Measurements from ENCODE around the gene CEP295NL. TPM values are rescaled to one million over a fixed set of nuclear protein-coding genes. Genes with fewer than 3 reads are reported as not detected.
"Not testable (repeated sequence)": the region's sequence is repeated elsewhere in the genome, so short reads cannot be mapped to it uniquely, and the experiment has no call there.

Gene CEP295NL
- total RNA-seq, 2 experiments from 2014 or later = not detected

DNA sequence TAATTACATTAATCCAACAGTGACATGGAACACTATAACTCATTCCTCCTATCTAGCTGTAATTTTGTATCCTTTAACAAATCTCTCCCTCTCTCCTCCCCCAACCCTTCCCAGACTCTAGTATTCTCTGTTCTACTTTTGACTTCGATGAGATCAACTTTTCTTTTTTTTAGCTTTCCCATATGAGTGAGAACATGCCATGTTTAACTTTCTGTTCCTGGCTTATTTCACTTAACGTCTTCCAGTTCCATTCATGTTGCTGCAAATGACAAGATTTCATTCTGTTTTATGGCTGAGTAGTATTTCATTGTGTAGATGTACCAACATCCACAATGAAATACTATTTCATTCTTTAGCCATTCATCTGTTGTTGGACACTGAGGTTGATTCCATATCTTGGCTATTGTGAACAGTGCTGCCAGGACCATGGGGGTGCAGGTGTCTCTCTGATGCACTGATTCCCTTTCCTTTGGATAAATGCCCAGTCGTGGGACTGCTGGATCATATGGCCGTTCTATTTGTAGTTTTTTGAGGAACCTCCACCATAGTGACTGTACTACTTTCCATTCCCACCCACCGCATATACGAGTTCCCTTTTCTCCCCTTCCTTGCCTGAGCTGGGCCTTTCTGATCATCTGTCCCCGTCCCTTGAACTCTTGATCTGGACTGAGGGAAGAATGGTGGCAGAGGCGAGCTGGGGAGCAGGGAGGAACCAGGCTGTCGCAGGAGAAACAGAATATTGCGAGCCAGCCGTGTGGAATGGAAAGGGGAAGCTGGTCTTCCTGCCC lies 7.7 kb upstream of the CEP295NL start:
- no peaks in the 10 kb centered on the region for H3K36me3 Mint-ChIP-seq (ENCODE audit: low read depth)
- ChIA-PET CTCF (interaction anchor here (1.1 kb wide), 1 partner anchor 45 kb away, joined by 3 read pairs; no protein-coding TSS in a partner anchor), POLR2A (no interaction called here)
- H3K27ac Mint-ChIP-seq = no peak overlapping the region
- H3K27me3 Mint-ChIP-seq = peaks cover 7% of the 10 kb centered on the region
- no peak overlapping the region for H3K4me3 Mint-ChIP-seq
- no peaks in the 10 kb centered on the region for H3K4me1 Mint-ChIP-seq
- no peak for DNase-seq
- no peaks in the 10 kb centered on the region for H3K9me3 Mint-ChIP-seq

GRCh38 chr17:78908426-78908825 lies 5.4 kb upstream of the CEP295NL start:
- ChIA-PET POLR2A (no interaction called here), CTCF (no interaction called here)
- peaks cover 4% of the 10 kb centered on the region for H3K4me1 Mint-ChIP-seq
- DNase-seq = no peak
- H3K27ac Mint-ChIP-seq = no peak overlapping the region
- H3K36me3 Mint-ChIP-seq (ENCODE audit: low read depth) = no peaks in the 10 kb centered on the region
- peaks cover 7% of the 10 kb centered on the region for H3K27me3 Mint-ChIP-seq
- H3K4me3 Mint-ChIP-seq = no peak overlapping the region
- no peaks in the 10 kb centered on the region for H3K9me3 Mint-ChIP-seq

GRCh38 chr17:78905541-78905940 lies 2.5 kb upstream of the CEP295NL start:
- CTCF ChIA-PET = no interaction called here
- H3K36me3 Mint-ChIP-seq (ENCODE audit: low read depth) = no peaks in the 10 kb centered on the region
- no peak for DNase-seq
- peaks cover 7% of the 10 kb centered on the region for H3K27me3 Mint-ChIP-seq
- POLR2A ChIA-PET = no interaction called here
- H3K27ac Mint-ChIP-seq = no peak overlapping the region
- peaks cover 9% of the 10 kb centered on the region for H3K4me1 Mint-ChIP-seq
- no peaks in the 10 kb centered on the region for H3K9me3 Mint-ChIP-seq
- no peak overlapping the region for H3K4me3 Mint-ChIP-seq

- Mint-ChIP-seq H3K27me3 (peaks cover 5% of the 10 kb centered on the region), H3K27ac (no peak overlapping the region), H3K4me3 (no peak overlapping the region), H3K9me3 (no peaks in the 10 kb centered on the region), H3K4me1 (peaks cover 9% of the 10 kb centered on the region), H3K36me3 (ENCODE audit: low read depth) (no peaks in the 10 kb centered on the region)
- no peak for DNase-seq
- ChIA-PET POLR2A (interaction anchor here (0.8 kb wide), 1 partner anchor 10 kb away, joined by 4 read pairs; no protein-coding TSS in a partner anchor), CTCF (no interaction called here)
Measured at GRCh38 chr17:78905116-78905515, 2.1 kb upstream of the CEP295NL start.

GRCh38 chr17:78904371-78904770 lies 1.4 kb upstream of the CEP295NL start:
- POLR2A ChIA-PET = interaction anchor here (0.8 kb wide), 1 partner anchor 11 kb away, joined by 4 read pairs; no protein-coding TSS in a partner anchor
- Mint-ChIP-seq H3K27me3 (peaks cover 5% of the 10 kb centered on the region), H3K4me3 (no peak overlapping the region), H3K27ac (no peak overlapping the region), H3K4me1 (peaks cover 9% of the 10 kb centered on the region), H3K36me3 (ENCODE audit: low read depth) (no peaks in the 10 kb centered on the region), H3K9me3 (no peaks in the 10 kb centered on the region)
- DNase-seq = no peak
- CTCF ChIA-PET = interaction anchor here (1.3 kb wide), 1 partner anchor 39 kb away, joined by 4 read pairs; no protein-coding TSS in a partner anchor

- CTCF ChIA-PET = interaction anchor here (2.1 kb wide), 1 partner anchor 36 kb away, joined by 8 read pairs; no protein-coding TSS in a partner anchor
- H3K27me3 Mint-ChIP-seq; H3K27ac Mint-ChIP-seq; H3K4me3 Mint-ChIP-seq; H3K9me3 Mint-ChIP-seq; H3K4me1 Mint-ChIP-seq; DNase-seq; POLR2A ChIA-PET; H3K36me3 Mint-ChIP-seq (ENCODE audit: low read depth): not testable (repeated sequence)
Measured at GRCh38 chr17:78902231-78902630, 770 bp downstream of the CEP295NL start.

DNA sequence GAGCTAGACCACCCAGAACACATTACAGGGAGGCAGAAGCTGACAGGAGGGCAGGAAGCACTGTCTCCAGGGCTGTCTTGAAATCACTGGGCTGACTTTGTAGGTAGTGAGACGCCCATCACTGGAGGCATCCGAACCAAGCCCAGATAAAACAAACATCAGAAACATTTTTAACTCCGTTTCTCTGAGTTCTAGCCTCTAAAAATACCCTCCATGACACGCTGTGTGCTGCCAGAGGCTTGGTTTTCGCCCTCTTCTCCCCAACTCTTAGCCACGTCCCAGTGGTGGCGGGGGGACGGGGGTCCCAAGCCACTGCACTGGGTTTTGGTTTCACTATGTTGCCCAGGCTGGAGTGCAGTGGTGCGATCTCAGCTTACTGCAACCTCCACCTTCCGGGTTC lies 1.2 kb downstream of the CEP295NL start:
- Mint-ChIP-seq H3K4me3 (no peak overlapping the region), H3K4me1 (peaks cover 9% of the 10 kb centered on the region), H3K36me3 (ENCODE audit: low read depth) (no peaks in the 10 kb centered on the region), H3K27me3 (peaks cover 5% of the 10 kb centered on the region), H3K27ac (no peak overlapping the region), H3K9me3 (no peaks in the 10 kb centered on the region)
- POLR2A ChIA-PET = no interaction called here
- CTCF ChIA-PET = interaction anchor here (2.1 kb wide), 1 partner anchor 36 kb away, joined by 8 read pairs; no protein-coding TSS in a partner anchor
- no peak for DNase-seq

- no peak for DNase-seq
- POLR2A ChIA-PET = no interaction called here
- Mint-ChIP-seq H3K27me3 (peaks cover 5% of the 10 kb centered on the region), H3K4me3 (no peak overlapping the region), H3K9me3 (no peaks in the 10 kb centered on the region), H3K36me3 (ENCODE audit: low read depth) (no peaks in the 10 kb centered on the region), H3K27ac (no peak overlapping the region), H3K4me1 (peaks cover 9% of the 10 kb centered on the region)
- CTCF ChIA-PET = interaction anchor here (2.1 kb wide), 1 partner anchor 35 kb away, joined by 8 read pairs; no protein-coding TSS in a partner anchor
Measured at GRCh38 chr17:78900816-78901215, 2.2 kb downstream of the CEP295NL start.

GRCh38 chr17:78899361-78900260 lies 3.4 kb downstream of the CEP295NL start:
- DNase-seq = no peak
- H3K9me3 Mint-ChIP-seq = no peaks in the 10 kb centered on the region
- POLR2A ChIA-PET = no interaction called here
- peaks cover 9% of the 10 kb centered on the region for H3K4me1 Mint-ChIP-seq
- H3K4me3 Mint-ChIP-seq = no peak overlapping the region
- CTCF ChIA-PET = no interaction called here
- H3K36me3 Mint-ChIP-seq (ENCODE audit: low read depth) = no peaks in the 10 kb centered on the region
- H3K27me3 Mint-ChIP-seq = peaks cover 5% of the 10 kb centered on the region
- no peak overlapping the region for H3K27ac Mint-ChIP-seq

- H3K9me3 Mint-ChIP-seq = no peaks in the 10 kb centered on the region
- no peak overlapping the region for H3K27ac Mint-ChIP-seq
- ChIA-PET CTCF (no interaction called here), POLR2A (no interaction called here)
- H3K27me3 Mint-ChIP-seq = peaks cover 5% of the 10 kb centered on the region
- H3K4me1 Mint-ChIP-seq = peaks cover 9% of the 10 kb centered on the region
- no peak overlapping the region for H3K4me3 Mint-ChIP-seq
- no peaks in the 10 kb centered on the region for H3K36me3 Mint-ChIP-seq (ENCODE audit: low read depth)
- no peak for DNase-seq
Measured at GRCh38 chr17:78898947-78899346, 4.1 kb downstream of the CEP295NL start.

DNA sequence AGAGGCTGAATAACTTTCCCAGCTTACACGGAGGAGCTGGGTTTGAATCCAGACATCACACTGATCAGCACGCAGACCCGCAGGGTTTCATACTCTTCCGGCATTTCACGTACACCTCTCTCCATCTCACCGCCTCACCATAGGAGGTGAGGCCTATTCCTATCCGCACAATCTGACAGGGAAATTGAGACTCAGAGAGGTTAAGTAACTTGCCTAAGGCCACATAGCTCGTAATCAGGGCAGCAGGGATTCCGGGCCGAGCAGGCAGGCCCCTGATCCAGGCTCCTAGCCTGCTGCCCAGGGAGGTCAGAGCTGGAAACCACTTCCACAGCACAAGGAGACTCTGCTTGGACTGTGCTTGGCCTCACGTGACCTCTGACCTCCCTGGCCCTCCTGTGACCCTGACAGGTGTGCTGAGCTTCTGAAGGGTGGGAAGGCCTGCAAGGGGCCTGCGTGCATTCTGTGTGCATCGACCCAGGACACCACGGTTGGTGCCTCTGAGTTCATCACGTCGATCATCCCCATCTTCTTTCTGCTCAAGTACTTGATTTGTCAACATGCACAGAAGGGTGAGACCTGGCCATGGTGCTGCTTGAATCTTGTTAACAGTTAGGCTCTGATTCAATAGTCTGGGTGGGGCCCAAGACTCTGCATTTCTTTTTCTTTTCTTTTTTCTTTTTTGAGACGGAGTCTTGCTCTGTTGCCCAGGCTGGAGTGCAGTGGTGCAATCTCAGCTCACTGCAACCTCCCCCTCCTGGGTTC lies 4.7 kb downstream of the CEP295NL start:
- H3K4me1 Mint-ChIP-seq = peaks cover 3% of the 10 kb centered on the region
- no peak for DNase-seq
- H3K4me3 Mint-ChIP-seq = no peak overlapping the region
- no peaks in the 10 kb centered on the region for H3K36me3 Mint-ChIP-seq (ENCODE audit: low read depth)
- CTCF ChIA-PET = no interaction called here
- H3K9me3 Mint-ChIP-seq = no peaks in the 10 kb centered on the region
- POLR2A ChIA-PET = no interaction called here
- H3K27ac Mint-ChIP-seq = no peak overlapping the region
- peaks cover 5% of the 10 kb centered on the region for H3K27me3 Mint-ChIP-seq

- POLR2A ChIA-PET = no interaction called here
Measured at GRCh38 chr17:78897664-78898047, 5.3 kb downstream of the CEP295NL start.

More at GRCh38 chr17:78897664-78898047, 5.3 kb downstream of the CEP295NL start:
- CTCF ChIA-PET = no interaction called here
- H3K9me3 Mint-ChIP-seq = no peaks in the 10 kb centered on the region
- peaks cover 5% of the 10 kb centered on the region for H3K27me3 Mint-ChIP-seq
- no peaks in the 10 kb centered on the region for H3K4me1 Mint-ChIP-seq
- no peaks in the 10 kb centered on the region for H3K36me3 Mint-ChIP-seq (ENCODE audit: low read depth)
- H3K4me3 Mint-ChIP-seq = no peak overlapping the region
- no peak for DNase-seq
- no peak overlapping the region for H3K27ac Mint-ChIP-seq

All from activated CD4-positive, alpha-beta memory T cell treated with anti-CD3 and anti-CD28 coated beads, Interleukin-2, amount 10 ng/mL, durations not matched to agents 7 days and 5 days (primary cell).